HUES64 (cell line): ENCODE measurements around the gene RASL10B.
A peak's percentile ranks its signal among the peaks of the same experiment; 100 is the strongest.

ENCODE experiments used
- H3K27ac ChIP-seq: 2 replicates; pipeline ENCODE4 v1.7.0; 2013; ENCODE audit warnings: low read depth, low read length, inconsistent platforms
- H3K27me3 ChIP-seq: 2 replicates; pipeline ENCODE4 v1.6.1; 2013; ENCODE audit warnings: mild to moderate bottlenecking, low read length; ENCODE audit not compliant: insufficient read depth
- H3K36me3 ChIP-seq: 2 replicates; pipeline ENCODE4 v1.6.1; 2013; ENCODE audit warnings: mild to moderate bottlenecking, low read length; ENCODE audit not compliant: insufficient read depth
- H3K4me1 ChIP-seq: 2 replicates; pipeline ENCODE4 v1.6.1; 2013; ENCODE audit warnings: mild to moderate bottlenecking, low read length, moderate library complexity; ENCODE audit not compliant: insufficient read depth
- H3K4me3 ChIP-seq: 2 replicates; pipeline ENCODE4 v1.5.1; 2013; ENCODE audit warnings: mild to moderate bottlenecking, low read length, moderate library complexity
- H3K9ac ChIP-seq: 2 replicates; pipeline ENCODE4 v1.6.1; 2013; ENCODE audit warnings: mild to moderate bottlenecking, low read depth, low read length
- H3K9me3 ChIP-seq: 2 replicates; pipeline ENCODE4 v1.6.1; 2013; ENCODE audit warnings: low read depth, low read length; ENCODE audit not compliant: insufficient read depth
- WGBS: fragments of 150-250, 120-280 bp; methylation state at CpG from one replicate; pipeline ENCODE4 v1.1.7; 2013; ENCODE audit warnings: missing lambda C conversion rate; 5-methylcytosine and 5-hydroxymethylcytosine counted together

Gene RASL10B

DNA sequence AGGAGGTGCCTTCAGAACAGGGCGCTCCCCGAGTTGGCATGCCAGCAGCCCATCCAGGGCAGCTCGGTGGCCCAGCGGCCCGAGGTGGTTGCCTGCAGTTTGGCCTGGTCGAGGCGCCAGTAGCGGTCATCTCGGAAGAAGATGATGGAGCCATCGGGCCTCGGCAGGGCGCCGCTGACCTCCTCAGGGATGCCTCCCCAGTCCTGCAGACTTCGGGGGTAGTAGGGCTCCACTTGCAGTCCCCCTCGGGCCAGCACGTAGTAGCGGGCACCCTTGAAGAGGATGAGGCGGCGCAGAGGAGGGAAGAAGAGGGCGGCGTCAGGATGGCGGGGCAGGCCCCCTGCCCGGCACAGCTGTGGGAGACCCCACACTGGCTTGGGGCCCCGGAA lies 35.0 kb downstream of the RASL10B start:
- Histone ChIP-seq H3K4me3 (no peak overlapping the region), H3K9me3 (no peaks in the 10 kb centered on the region), H3K27ac (no peak overlapping the region), H3K4me1 (peaks cover 10% of the 10 kb centered on the region; the same call in 1 of the 2 replicates), H3K36me3 (no peaks in the 10 kb centered on the region), H3K9ac (no peak overlapping the region; the same call in 1 of the 2 replicates), H3K27me3 (0 out of 2 replicates have a peak, but pooled peaks cover 3% of the 10 kb centered on the region)
- WGBS, result 95% methylated on average over 24 of the region's 24 CpGs

GRCh38 chr17:35766903-35767510 lies 35.6 kb downstream of the RASL10B start:
- H3K27me3 ChIP-seq, result 0 out of 2 replicates have a peak, but pooled peaks cover 3% of the 10 kb centered on the region
- H3K9ac ChIP-seq, result no peak overlapping the region
- H3K27ac ChIP-seq, result no peak overlapping the region
- 91% methylated on average over 4 of the region's 7 CpGs for WGBS
- no peaks in the 10 kb centered on the region for H3K36me3 ChIP-seq
- no peaks in the 10 kb centered on the region for H3K9me3 ChIP-seq
- H3K4me3 ChIP-seq, result no peak overlapping the region
- H3K4me1 ChIP-seq, result peaks cover 12% of the 10 kb centered on the region; the same call in 1 of the 2 replicates

- Histone ChIP-seq H3K9me3 (no peaks in the 10 kb centered on the region), H3K36me3 (no peaks in the 10 kb centered on the region), H3K4me1 (peaks cover 17% of the 10 kb centered on the region; the same call in 1 of the 2 replicates), H3K27ac (no peak overlapping the region), H3K4me3 (no peak overlapping the region), H3K9ac (no peak overlapping the region), H3K27me3 (0 out of 2 replicates have a peak, but pooled peaks cover 3% of the 10 kb centered on the region)
- 100% methylated on average over 1 of the region's 2 CpGs for WGBS
These were observed 37.4 kb downstream of the RASL10B start for GRCh38 chr17:35768797-35769196.

GRCh38 chr17:35769895-35770486 lies 38.6 kb downstream of the RASL10B start:
- no peaks in the 10 kb centered on the region for H3K36me3 ChIP-seq
- H3K9ac ChIP-seq, result no peak overlapping the region
- 0 out of 2 replicates have a peak, but pooled peaks cover 3% of the 10 kb centered on the region for H3K27me3 ChIP-seq
- 96% methylated on average over 48 of the region's 48 CpGs for WGBS
- no peaks in the 10 kb centered on the region for H3K9me3 ChIP-seq
- H3K4me1 ChIP-seq, result peaks cover 26% of the 10 kb centered on the region; the same call in 1 of the 2 replicates
- H3K4me3 ChIP-seq, result no peak overlapping the region
- H3K27ac ChIP-seq, result no peak overlapping the region

DNA sequence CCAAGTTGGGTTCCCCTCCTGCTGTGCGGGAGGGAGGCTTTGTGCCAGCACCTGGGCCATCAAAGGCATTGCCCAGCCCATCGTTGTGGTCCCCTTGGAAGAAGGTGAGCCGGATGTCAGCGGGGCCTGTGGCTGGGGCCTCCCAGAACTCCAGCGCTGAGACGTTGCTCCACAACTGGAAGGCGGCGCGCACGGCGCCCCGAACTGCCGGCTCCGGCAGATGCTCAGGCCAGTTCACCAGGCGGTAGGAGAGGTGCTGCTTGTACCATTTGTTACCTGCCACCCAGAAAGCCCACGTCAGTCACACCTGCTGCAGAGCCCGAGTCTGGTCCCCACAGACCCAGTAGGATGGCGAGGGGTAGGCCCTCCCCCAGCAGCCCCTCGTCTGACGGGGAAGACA lies 41.7 kb downstream of the RASL10B start:
- Histone ChIP-seq H3K4me3 (no peak overlapping the region), H3K27me3 (no peaks in the 10 kb centered on the region), H3K9me3 (no peaks in the 10 kb centered on the region), H3K36me3 (no peaks in the 10 kb centered on the region), H3K27ac (no peak overlapping the region), H3K9ac (no peak overlapping the region), H3K4me1 (peaks cover 16% of the 10 kb centered on the region; the same call in 1 of the 2 replicates)
- WGBS, result 94% methylated on average over 20 of the region's 20 CpGs

GRCh38 chr17:35773679-35774425 lies 42.4 kb downstream of the RASL10B start:
- H3K4me1 ChIP-seq, result peaks cover 16% of the 10 kb centered on the region; the same call in 1 of the 2 replicates
- H3K4me3 ChIP-seq, result no peak overlapping the region
- WGBS, result 77% methylated on average over 10 of the region's 10 CpGs
- no peaks in the 10 kb centered on the region for H3K9me3 ChIP-seq
- H3K27me3 ChIP-seq, result no peaks in the 10 kb centered on the region
- no peaks in the 10 kb centered on the region for H3K36me3 ChIP-seq
- no peak overlapping the region for H3K27ac ChIP-seq
- 0 out of 2 replicates have a peak overlapping the region, but pooled peaks have one; percentile 5 for H3K9ac ChIP-seq

DNA sequence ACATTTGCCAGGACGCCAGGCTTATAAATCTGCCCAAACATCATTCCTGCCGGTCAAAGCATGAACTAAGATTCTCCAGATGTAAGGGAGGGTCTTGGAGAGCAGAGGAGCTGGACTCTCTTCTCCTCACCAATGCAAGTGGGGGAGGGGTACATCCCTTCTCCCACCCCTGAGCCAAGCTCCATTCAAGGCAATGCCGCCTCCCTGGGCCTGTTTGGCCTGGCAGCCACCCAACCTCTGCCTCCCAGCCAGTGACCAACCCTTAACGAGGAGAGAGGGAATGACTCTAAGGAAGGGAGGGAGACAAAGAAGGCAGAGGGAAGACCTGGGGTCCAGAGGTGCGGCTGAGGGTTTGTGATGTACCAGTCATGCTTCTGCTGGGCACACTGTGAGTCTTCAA lies 43.1 kb downstream of the RASL10B start:
- WGBS, result 70% methylated on average over 4 of the region's 5 CpGs
- Histone ChIP-seq H3K4me3 (no peak overlapping the region), H3K36me3 (no peaks in the 10 kb centered on the region), H3K4me1 (peaks cover 16% of the 10 kb centered on the region; the same call in 1 of the 2 replicates), H3K27me3 (no peaks in the 10 kb centered on the region), H3K9ac (no peak overlapping the region), H3K9me3 (no peaks in the 10 kb centered on the region), H3K27ac (no peak overlapping the region)

- peaks cover 16% of the 10 kb centered on the region; the same call in 1 of the 2 replicates for H3K4me1 ChIP-seq
- H3K27me3 ChIP-seq, result no peaks in the 10 kb centered on the region
- no peaks in the 10 kb centered on the region for H3K9me3 ChIP-seq
- H3K27ac ChIP-seq, result no peak overlapping the region
- no peaks in the 10 kb centered on the region for H3K36me3 ChIP-seq
- H3K9ac ChIP-seq, result no peak overlapping the region
- no peak overlapping the region for H3K4me3 ChIP-seq
- 79% methylated on average over 5 of the region's 5 CpGs for WGBS
These were observed 43.6 kb downstream of the RASL10B start for GRCh38 chr17:35775039-35775438.

- Histone ChIP-seq H3K36me3 (no peaks in the 10 kb centered on the region), H3K4me3 (no peak overlapping the region), H3K9ac (no peak overlapping the region), H3K4me1 (peaks cover 16% of the 10 kb centered on the region; the same call in 1 of the 2 replicates), H3K27ac (no peak overlapping the region), H3K9me3 (no peaks in the 10 kb centered on the region), H3K27me3 (no peaks in the 10 kb centered on the region)
- 91% methylated on average over 6 of the region's 6 CpGs for WGBS
These were observed 44.1 kb downstream of the RASL10B start for GRCh38 chr17:35775583-35775982.

GRCh38 chr17:35778641-35779196 lies 47.3 kb downstream of the RASL10B start:
- H3K9ac ChIP-seq, result no peak overlapping the region
- 0 out of 2 replicates have a peak, but pooled peaks cover 9% of the 10 kb centered on the region for H3K4me1 ChIP-seq
- no peak overlapping the region for H3K27ac ChIP-seq
- WGBS, result 93% methylated on average over 16 of the region's 16 CpGs
- no peak overlapping the region for H3K4me3 ChIP-seq
- no peaks in the 10 kb centered on the region for H3K9me3 ChIP-seq
- H3K27me3 ChIP-seq, result no peaks in the 10 kb centered on the region
- no peaks in the 10 kb centered on the region for H3K36me3 ChIP-seq

DNA sequence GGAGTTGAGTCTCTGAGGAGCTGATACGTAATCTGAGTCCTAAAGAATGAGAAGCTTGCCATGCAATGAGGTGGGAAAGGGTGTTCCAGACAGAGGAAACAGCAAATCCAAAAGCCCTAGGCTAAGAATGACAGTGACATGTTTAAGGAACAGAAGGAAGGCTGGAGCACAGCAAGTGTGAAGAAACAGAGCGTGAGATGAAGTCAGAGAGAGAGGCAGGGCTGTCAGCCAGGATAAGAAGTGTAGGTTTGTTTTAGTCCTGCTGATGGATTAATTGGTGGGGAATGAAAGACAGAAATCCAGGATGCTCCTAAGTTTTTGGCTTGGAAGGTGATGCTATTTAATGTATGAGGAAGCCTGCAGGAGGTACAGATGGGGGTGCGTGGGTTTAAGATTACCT lies 49.5 kb downstream of the RASL10B start:
- Histone ChIP-seq H3K4me1 (no peaks in the 10 kb centered on the region), H3K27me3 (no peaks in the 10 kb centered on the region), H3K4me3 (no peak overlapping the region), H3K27ac (no peak overlapping the region), H3K36me3 (no peaks in the 10 kb centered on the region), H3K9me3 (no peaks in the 10 kb centered on the region), H3K9ac (no peak overlapping the region)
- 86% methylated on average over 3 of the region's 3 CpGs for WGBS
